CD4-positive, alpha-beta T cell treated with Interleukin-17A for 4 hours (primary cell): ENCODE data around the gene ZFAND2A.

Source experiments
- DNase-seq: peaks from one replicate; pipeline ENCODE4 v3.0.0-alpha.2; 2020; ENCODE audit warnings: mixed read lengths

The ZFAND2A gene

GRCh38 chr7:1104516-1105179 is 55.3 kb downstream of the ZFAND2A start:
- DNase-seq, result no peak

- DNase-seq, result no peak
Observed at GRCh38 chr7:1103789-1104515, 56.0 kb downstream of the ZFAND2A start.

- no peak for DNase-seq
Observed at GRCh38 chr7:1103009-1103788, 56.8 kb downstream of the ZFAND2A start.
